GM12801 (cell line): ENCODE results near the gene LANCL3.

Experiments used
- CTCF ChIP-seq: IDR thresholded peaks from one replicate; pipeline ENCODE4 v1.5.1; 2011; ENCODE audit warnings: control low read depth; ENCODE audit not compliant: insufficient read length; ENCODE audit errors: extremely low read depth

Gene LANCL3

GRCh38 chrX:37692918-37693317 is 121.5 kb downstream of the LANCL3 start:
- TF ChIP-seq CTCF, result no peak

GRCh38 chrX:37697169-37697760 is 125.8 kb downstream of the LANCL3 start:
- TF ChIP-seq CTCF, result no peak

GRCh38 chrX:37701588-37701987 is 130.1 kb downstream of the LANCL3 start:
- no peak for TF ChIP-seq CTCF

- no peak for TF ChIP-seq CTCF
Observed at GRCh38 chrX:37711991-37712390, 140.5 kb downstream of the LANCL3 start.

- TF ChIP-seq CTCF, result no peak
Observed at GRCh38 chrX:37712458-37712857, 141.0 kb downstream of the LANCL3 start.

- no peak for TF ChIP-seq CTCF
Observed at GRCh38 chrX:37714479-37714878, 143.0 kb downstream of the LANCL3 start.

- TF ChIP-seq CTCF, result no peak
Observed at GRCh38 chrX:37716602-37717001, 145.1 kb downstream of the LANCL3 start.
